Astrocyte of the cerebellum (primary cell): ENCODE measurements around the gene PLEKHG3.
"Not testable (repeated sequence)": the region's sequence is repeated elsewhere in the genome, so short reads cannot be mapped to it uniquely, and the experiment has no call there.

ENCODE experiments used
- DNase-seq: peaks from one replicate; pipeline ENCODE4 v3.0.0-alpha.2; 2011; ENCODE audit warnings: low read depth
- H3K4me3 ChIP-seq: 2 replicates; pipeline ENCODE4 v1.5.1; 2011; ENCODE audit warnings: mild to moderate bottlenecking, low read depth, low read length, moderate library complexity
- in situ Hi-C: cut with HindIII; loops from 2 replicates; pipeline ENCODE4 v1.10.0; 2017; ENCODE audit warnings: low sequenced_read_pairs
- TF ChIP-seq, protein P1 (sequence below): IDR thresholded peaks from 2 replicates; pipeline ENCODE4 v1.5.1; 2012; ENCODE audit warnings: low read length, low read depth, moderate library complexity, mild to moderate bottlenecking; ENCODE audit errors: missing control alignments

Gene PLEKHG3

DNA sequence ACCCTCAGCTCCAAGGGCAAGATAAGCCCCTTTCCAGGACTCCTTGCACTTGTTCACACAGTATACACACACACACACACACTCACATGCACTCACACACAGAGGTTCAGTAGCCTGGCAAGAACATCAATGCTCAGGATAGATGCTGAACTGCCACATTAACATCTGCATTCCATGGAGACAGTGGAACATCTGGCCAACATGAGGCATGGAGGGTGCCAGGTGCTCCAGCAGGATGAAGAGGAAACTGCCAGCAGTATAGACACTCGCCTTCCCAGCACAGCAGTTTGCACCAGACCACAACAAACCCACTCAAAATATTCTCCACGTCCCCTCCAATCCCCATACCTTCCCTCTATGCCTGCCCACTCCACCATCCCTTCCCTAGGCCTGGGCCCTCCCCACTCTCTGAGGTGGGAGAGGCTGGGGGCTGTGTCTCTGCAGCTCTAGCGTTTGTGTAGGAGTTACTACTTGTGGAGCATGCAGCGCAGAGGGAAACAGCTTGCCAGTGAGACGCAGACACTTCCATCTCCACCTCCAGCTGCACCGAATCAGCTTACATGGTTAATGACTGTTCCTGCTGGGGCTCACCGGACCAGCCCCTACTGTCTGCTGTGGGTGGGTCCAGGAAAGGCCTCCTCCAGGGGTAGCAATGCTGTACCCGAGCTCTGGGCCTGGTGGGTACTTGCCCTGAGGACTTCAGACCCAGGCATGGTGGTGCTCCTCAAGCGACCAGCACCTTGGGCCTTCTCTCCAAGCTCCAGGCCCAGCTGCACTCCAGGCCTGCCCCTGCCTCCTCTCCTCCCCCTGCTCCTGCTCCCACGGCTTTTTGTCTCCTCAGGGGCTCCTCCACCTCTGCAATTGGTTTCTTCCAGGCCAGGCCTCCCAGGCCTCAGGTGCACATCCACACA, 18.6 kb upstream of the PLEKHG3 start:
- no peak overlapping the region for H3K4me3 ChIP-seq
- TF ChIP-seq, protein P1, sequence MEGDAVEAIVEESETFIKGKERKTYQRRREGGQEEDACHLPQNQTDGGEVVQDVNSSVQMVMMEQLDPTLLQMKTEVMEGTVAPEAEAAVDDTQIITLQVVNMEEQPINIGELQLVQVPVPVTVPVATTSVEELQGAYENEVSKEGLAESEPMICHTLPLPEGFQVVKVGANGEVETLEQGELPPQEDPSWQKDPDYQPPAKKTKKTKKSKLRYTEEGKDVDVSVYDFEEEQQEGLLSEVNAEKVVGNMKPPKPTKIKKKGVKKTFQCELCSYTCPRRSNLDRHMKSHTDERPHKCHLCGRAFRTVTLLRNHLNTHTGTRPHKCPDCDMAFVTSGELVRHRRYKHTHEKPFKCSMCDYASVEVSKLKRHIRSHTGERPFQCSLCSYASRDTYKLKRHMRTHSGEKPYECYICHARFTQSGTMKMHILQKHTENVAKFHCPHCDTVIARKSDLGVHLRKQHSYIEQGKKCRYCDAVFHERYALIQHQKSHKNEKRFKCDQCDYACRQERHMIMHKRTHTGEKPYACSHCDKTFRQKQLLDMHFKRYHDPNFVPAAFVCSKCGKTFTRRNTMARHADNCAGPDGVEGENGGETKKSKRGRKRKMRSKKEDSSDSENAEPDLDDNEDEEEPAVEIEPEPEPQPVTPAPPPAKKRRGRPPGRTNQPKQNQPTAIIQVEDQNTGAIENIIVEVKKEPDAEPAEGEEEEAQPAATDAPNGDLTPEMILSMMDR: no peak
- in situ Hi-C loops: no loop called here
- DNase-seq: no peak

DNA sequence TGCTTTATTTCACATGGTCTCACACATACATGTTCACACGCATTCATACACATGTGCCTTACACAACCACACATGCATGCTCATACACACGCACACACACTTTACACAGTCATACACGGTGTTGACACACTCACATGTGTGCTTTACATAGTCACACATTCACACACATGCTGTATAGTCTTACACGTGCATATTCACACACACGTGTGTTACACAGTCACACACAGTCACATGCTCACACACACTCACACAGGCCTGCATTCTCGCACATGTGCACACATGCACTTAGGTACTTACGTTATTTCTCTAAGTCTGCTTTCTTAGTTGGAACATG, 18.0 kb upstream of the PLEKHG3 start:
- in situ Hi-C loops: no loop called here
- DNase-seq: no peak
- TF ChIP-seq, protein P1: no peak
- no peak overlapping the region for H3K4me3 ChIP-seq

- H3K4me3 ChIP-seq: no peak overlapping the region
- in situ Hi-C loops: no loop called here
- DNase-seq: no peak
- TF ChIP-seq, protein P1: no peak
Observed at GRCh38 chr14:64688031-64688430, 16.2 kb upstream of the PLEKHG3 start.

DNA sequence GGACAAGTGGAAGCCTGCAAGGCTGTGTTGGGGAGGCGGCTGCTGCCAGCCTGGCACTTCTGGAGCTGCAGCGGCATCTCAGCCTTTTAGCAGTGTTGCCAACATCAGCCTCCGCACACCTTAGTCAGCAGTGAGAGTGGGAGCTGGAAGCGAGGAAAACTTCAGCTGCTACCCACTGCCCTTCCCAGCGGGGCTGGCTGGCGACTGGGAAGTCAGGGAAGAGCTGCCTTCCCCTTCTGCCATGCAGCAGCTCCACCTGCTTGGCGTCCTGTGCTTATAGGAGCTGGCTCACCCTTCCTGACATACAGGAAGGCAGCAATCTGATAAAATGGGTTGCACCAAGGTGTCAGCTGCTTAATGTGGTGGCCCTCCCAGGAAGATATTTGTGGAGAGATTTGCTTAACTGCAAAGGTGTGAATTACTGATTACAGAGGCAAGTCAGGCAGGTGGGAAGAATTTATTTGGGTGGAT, 15.4 kb upstream of the PLEKHG3 start:
- TF ChIP-seq, protein P1: no peak
- in situ Hi-C loops: no loop called here
- no peak for DNase-seq
- no peak overlapping the region for H3K4me3 ChIP-seq

DNA sequence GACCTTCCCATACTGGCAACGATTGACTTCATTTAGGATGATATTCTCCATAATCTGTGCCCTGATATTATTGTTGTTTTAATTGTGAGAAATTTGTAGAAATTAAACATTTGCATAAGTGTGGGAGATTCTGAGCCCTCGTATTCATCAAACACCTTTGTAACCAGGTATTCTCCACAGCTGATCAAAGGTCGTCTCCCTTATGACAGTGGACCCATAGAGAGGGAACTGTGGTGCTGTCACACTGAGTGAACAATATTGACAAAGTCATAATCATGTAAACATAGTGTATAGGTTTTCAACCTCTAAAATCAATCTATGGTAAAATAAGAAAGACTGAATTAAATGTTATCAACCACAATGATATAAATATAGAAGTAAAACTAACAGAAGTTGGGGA, 14.9 kb upstream of the PLEKHG3 start:
- TF ChIP-seq, protein P1: no peak
- in situ Hi-C loops: no loop called here

DNA sequence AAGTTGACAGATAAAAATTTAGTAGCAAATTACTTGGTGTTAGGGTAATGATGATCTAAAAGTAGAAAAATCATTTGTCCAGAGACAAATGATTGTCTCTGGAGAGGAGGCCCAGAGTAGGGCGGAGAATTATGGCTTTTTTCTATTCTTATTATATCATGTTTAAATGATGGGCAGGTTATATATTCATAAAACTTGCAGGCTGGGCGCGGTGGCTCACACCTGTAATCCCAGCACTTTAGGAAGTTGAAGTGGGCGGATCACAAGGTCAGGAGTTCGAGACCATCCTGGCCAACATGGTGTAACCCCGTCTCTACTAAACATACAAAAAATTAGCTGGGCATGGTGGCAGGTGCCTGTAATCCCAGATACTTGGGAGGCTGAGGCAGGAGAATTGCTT, 13.6 kb upstream of the PLEKHG3 start:
- in situ Hi-C loops: loop anchor here (10.0 kb wide), 1 partner anchor 64 kb away; no protein-coding TSS in a partner anchor
- not testable (repeated sequence) for H3K4me3 ChIP-seq, DNase-seq

More for the DNA sequence above, 14.9 kb upstream of the PLEKHG3 start:
- no peak for DNase-seq
- no peak overlapping the region for H3K4me3 ChIP-seq

DNA sequence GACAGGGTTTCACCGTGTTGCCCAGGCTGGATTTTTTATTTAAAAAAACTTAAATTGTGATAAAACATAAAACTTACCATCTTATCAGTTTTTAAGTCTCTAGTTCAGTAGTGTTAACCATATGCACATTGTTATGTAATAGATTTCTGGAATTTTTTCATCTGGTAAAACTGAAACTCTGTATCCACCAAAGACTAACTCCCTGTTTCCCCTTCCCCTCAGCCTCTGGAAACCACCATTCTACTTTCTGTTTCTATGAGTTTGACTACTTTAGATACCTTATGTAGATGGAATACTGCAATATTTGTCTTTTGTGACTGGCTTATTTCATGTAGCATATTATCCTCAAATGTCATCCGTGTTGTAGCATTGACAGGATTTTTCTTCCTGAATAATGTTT, 12.8 kb upstream of the PLEKHG3 start:
- no peak overlapping the region for H3K4me3 ChIP-seq
- in situ Hi-C loops: loop anchor here (10.0 kb wide), 1 partner anchor 63 kb away; no protein-coding TSS in a partner anchor
- DNase-seq: no peak
- TF ChIP-seq, protein P1: no peak
